ENCODE measurements around the gene MYO1B.

MYO1B gene

DNA sequence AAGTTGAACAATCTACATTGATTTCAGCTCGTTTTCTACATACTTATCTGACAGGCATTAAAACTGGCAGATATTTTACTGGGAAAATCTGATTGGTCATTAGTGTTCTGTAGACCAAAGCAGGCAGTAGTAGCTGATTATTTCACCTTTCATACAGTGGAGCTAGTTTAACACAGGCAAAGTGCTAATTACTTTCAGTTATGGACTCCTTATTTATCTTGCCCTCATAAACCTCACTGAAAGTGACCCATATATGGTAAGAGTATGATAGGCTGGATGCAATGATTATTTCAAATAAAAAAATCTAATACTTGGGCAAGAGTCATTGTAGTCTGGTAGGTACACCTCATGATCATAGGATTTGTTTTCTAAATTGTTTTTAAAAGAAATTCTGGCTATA lies 129.7 kb downstream of the MYO1B start:
- no peak overlapping the region for H3K4me3 ChIP-seq (ENCODE audit: low read length)
- TF ChIP-seq ZNF274 (IDR thresholded peaks at IDR 0.05; ENCODE audit: low read depth, low read length) = no peak

DNA sequence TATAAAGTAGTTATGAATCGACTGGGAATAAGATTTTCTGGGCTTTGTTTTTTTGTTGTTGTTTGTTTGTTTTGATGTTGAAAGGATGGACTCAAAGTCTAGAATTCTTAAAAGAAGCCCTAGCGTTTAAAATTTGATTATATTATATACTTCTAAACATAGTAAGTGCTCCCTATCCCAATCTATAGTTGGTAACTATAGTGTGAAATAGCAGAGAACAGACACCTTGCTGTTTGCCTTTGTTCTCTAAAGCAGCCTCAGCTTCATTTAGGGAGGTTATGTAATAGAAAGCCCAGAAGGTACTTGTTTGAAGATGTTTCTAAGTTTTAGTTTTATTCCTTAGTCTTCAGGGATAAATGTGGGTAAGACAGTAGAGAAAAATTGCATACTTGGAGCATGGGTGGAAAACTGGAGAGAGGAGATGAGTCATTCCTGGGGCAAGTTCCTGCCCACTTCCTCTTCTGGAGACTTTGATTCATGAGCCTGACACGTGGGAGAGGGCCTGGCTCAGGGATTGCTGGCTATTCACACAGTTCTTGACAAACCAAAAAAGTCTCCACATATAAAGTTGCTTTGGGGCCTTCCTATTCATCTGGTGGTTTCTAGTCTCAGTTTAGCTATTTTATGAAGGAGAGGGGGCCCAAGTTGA lies 131.9 kb downstream of the MYO1B start:
- no peak overlapping the region for H3K4me3 ChIP-seq (ENCODE audit: low read length)
- TF ChIP-seq ZNF274 (IDR thresholded peaks at IDR 0.05; ENCODE audit: low read depth, low read length) = no peak

DNA sequence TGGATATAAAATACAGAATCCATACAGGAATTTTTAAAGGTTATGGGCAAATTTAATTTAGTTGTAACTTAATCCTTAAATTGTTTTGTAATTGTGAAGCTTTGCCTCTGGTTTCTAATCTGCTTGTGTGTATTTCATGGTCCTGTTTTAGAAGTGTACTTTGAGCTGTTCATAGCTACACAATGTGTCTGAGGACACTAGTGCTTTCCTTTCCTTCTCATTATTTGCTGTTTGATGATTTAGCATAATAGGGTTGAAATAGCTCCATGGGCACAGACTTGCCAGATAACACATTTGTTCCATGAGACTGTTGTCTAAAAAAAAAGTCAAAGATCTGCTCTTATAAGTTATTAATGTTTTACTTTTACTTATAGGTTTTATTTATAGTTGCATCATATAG lies 134.2 kb downstream of the MYO1B start:
- H3K4me3 ChIP-seq (ENCODE audit: low read length) = no peak overlapping the region
- TF ChIP-seq ZNF274 (IDR thresholded peaks at IDR 0.05; ENCODE audit: low read depth, low read length) = no peak

DNA sequence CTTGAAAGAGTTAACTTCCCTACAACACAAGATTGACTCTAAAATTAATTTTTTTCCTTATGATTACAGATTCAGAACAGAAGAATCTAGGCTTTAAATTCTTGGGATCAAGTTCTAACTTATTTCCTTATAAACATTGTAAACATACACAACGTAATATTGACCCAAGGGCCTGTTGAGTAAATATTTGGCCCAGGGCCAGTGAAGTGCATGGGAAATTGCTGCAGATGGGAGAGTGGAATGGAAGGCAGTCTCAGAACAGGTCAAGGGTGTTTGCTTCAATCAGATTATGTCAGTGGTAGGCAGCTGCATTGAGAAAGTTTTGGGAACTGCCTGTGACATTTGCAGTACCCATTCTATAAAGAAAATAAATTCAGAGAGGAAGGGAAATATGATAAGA lies 137.6 kb downstream of the MYO1B start:
- no peak for TF ChIP-seq ZNF274 (IDR thresholded peaks at IDR 0.05; ENCODE audit: low read depth, low read length)
- no peak overlapping the region for H3K4me3 ChIP-seq (ENCODE audit: low read length)

DNA sequence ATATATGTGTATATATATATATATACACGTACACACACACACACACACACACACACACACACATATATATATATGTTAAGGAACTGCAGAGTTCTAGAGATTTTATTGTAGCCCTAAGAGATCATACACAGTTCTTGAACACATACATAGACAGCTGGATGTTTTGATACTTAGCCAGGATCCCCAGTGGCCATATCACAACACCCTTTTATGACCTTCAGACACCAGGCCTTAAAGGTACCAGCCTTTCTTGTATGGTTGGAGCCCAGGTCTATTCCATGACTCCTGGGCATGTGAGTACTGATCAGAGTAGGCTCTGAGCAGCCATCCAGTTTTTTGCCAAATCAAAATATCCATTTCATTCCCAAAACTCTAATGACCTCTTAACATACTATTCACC lies 138.3 kb downstream of the MYO1B start:
- no peak for TF ChIP-seq ZNF274 (IDR thresholded peaks at IDR 0.05; ENCODE audit: low read depth, low read length)
- H3K4me3 ChIP-seq (ENCODE audit: low read length) = no peak overlapping the region

DNA sequence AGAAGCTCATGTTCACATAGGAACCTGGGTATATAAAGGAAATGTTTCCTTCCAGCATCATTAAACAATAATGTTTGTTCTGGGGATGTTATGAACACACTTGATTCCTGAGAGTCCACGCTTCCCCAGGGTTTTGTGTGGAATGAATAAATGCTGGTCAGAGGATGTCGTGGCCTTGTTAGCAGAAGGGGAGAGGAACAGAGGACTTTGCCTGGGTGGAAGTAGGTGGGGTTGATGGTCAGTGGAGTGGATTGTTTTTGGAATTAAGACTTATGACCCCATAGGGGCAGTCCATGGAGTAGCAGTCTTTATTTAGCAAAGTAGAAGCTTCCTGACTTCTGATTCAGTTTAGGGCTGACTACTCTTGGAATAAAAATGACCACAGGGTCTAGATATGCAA lies 139.6 kb downstream of the MYO1B start:
- TF ChIP-seq ZNF274 (IDR thresholded peaks at IDR 0.05; ENCODE audit: low read depth, low read length) = no peak
- H3K4me3 ChIP-seq (ENCODE audit: low read length) = no peak overlapping the region

DNA sequence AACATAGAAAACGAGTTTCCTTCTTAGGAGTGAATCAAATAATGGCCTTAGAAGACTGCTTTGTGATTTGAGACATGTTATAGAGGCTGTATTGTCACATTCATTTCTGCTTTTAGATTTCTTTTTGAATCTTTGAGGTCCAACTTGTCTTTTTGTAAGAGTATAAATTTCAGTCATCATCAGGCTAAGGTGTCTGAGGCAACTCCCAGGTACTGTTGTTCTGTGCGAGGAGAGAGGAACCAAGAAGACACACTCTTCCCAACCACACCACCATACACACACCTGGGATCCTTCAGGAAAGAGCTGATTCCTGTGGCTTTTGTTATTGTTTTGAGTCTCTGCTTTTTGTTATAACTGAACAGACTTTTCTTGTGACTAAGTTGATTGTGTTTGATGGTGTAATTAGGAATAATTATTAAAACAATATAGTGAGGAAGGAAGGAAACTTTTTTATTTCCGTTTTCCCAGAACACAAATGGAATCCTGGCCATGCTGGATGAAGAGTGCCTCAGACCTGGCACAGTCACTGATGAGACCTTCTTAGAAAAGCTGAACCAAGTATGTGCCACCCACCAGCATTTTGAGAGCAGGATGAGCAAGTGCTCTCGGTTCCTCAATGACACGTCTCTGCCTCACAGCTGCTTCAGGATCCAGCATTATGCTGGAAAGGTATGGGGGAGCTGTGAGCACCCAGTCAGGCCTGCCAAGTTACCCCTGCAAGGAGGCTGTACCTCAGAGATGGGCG lies 140.4 kb downstream of the MYO1B start:
- H3K4me3 ChIP-seq (ENCODE audit: low read length) = no peak overlapping the region
- TF ChIP-seq ZNF274 (IDR thresholded peaks at IDR 0.05; ENCODE audit: low read depth, low read length) = no peak

DNA sequence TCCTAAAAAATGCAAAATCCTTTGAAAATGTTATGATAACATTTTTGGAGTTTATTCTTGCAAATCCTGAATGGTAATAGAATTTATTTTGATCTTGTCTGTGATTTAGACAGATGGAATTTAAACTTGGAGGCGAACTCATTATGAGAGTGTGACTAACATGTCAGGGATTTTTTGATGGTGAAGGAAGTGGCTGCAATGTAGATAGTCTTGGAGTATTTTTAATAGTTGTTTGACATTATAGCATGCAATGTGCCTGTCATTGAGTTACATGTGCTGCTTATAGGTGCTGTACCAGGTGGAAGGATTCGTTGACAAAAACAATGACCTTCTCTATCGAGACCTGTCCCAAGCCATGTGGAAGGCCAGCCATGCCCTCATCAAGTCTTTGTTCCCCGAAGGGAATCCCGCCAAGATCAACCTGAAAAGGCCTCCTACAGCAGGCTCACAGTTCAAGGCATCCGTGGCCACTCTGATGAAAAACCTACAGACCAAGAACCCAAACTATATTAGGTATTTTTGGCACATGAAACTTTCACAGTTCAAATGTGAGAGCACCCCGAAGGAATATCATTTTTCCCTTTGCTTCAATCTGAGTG lies 141.8 kb downstream of the MYO1B start:
- no peak overlapping the region for H3K4me3 ChIP-seq (ENCODE audit: low read length)
- TF ChIP-seq ZNF274 (IDR thresholded peaks at IDR 0.05; ENCODE audit: low read depth, low read length) = no peak

DNA sequence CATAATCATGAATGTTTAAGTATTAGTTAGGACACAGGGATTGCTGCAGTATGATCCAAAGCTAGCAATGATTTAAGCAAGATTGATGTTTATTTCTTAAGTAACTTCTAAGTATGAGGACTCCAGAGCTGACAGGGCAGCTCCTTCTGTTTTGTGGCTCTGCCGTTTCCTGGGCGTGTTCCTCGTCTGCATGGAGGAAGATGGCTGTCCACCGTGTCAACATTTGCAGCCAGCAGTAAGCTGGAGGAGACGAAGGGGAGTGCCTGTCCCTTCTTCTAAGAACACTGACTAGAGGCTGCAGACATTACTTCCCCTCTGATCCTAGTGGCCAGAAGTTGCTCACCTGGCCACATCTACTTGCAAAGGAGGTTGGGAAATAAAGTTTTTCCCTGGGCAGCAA lies 144.1 kb downstream of the MYO1B start:
- no peak overlapping the region for H3K4me3 ChIP-seq (ENCODE audit: low read length)
- no peak for TF ChIP-seq ZNF274 (IDR thresholded peaks at IDR 0.05; ENCODE audit: low read depth, low read length)

DNA sequence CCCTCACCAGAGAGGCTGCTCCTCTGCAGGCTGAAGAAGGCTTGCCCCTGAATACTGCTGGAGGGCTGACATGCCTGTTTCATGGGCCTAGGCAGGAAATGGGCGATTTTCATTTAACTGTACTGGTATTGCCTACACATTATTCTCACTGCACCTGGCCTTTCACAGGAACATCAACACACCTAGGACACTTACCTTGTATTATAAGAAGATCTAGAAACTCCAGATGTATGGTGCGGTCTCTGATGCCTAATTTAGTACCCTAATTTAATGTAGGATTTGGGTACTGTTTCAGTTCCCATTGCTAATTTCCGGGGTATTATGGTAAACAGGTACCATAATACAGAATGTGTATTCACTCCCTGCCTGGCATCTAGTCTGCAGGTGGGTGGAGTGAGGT lies 146.0 kb downstream of the MYO1B start:
- no peak overlapping the region for H3K4me3 ChIP-seq (ENCODE audit: low read length)
- no peak for TF ChIP-seq ZNF274 (IDR thresholded peaks at IDR 0.05; ENCODE audit: low read depth, low read length)

DNA sequence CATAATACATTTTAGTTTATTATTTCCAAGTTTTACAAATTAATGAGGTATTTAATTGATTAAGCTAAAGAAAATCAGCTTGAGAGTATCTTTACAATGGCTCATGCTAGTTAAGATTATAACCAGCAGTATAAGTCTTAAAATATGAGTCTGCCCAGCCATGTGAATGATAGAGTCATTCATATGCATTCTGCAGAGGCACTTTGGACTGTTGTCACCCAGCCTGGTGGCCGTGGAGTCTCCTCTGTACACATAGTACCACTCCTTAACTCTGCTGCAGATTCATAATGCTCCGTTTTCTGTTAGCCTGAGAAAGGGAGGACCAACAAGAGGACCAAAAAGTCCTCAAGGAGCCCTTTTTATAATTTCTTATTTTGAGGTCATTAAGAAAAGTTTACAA lies 148.8 kb downstream of the MYO1B start:
- H3K4me3 ChIP-seq (ENCODE audit: low read length) = no peak overlapping the region
- TF ChIP-seq ZNF274 (IDR thresholded peaks at IDR 0.05; ENCODE audit: low read depth, low read length) = no peak

DNA sequence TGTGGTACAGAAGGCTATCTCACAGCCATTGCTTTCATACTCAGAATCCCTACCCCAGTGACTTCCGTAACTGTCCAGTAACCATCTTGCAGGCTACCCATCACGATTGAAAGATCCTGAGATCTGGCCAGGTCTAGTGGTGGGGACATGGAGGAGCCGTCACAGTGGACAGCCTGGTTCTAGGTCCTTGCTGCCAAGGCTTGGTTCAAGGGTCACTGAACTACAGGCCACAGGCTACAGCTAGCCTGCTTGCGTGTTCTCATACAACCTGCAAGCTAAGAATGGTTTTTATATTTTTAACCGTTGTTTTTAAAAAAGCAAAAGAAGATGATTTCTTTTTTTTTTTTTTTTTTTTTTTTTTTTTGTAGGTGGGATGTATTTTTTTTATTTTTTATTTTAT lies 151.6 kb downstream of the MYO1B start:
- no peak overlapping the region for H3K4me3 ChIP-seq (ENCODE audit: low read length)
- no peak for TF ChIP-seq ZNF274 (IDR thresholded peaks at IDR 0.05; ENCODE audit: low read depth, low read length)

DNA sequence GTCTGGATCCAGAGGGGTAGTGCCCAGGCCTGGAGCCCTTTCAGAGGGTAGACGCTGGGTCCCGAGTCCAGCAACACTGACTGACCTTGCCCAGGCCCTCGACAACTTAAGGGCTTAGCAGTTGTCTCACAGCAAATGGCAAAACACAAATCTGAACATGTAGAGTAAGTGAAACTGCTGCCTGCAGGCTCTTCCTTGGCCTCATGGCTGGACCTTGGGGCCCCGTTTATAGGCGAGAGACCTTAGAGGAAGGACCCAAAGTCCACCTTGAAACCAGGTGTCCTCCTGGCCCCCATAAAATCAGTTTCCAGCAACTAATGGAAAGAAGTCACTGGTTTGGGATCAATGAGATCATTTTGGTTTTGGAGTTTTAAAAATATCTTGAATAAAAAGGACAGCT lies 154.4 kb downstream of the MYO1B start:
- no peak for TF ChIP-seq ZNF274 (IDR thresholded peaks at IDR 0.05; ENCODE audit: low read depth, low read length)
- H3K4me3 ChIP-seq (ENCODE audit: low read length) = no peak overlapping the region

DNA sequence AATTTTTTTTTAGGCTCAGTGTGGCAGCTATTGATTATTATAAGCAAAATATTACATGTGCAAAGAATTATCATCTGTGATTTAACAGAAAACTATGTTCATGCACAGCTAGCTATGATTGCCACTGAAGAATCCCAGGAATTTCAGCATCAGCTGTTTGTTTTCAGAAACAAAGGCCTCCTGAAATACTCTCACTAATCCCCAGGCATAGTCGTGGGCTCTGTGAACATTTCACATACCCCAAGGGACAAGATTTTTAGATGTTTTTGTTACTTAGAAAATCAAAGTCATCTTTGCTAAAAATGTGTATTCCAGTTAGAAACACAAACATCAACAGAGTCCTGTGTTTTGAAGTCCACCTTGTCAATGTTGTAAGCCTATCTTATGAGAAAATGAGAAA lies 156.1 kb downstream of the MYO1B start:
- no peak for TF ChIP-seq ZNF274 (IDR thresholded peaks at IDR 0.05; ENCODE audit: low read depth, low read length)
- H3K4me3 ChIP-seq (ENCODE audit: low read length) = no peak overlapping the region

DNA sequence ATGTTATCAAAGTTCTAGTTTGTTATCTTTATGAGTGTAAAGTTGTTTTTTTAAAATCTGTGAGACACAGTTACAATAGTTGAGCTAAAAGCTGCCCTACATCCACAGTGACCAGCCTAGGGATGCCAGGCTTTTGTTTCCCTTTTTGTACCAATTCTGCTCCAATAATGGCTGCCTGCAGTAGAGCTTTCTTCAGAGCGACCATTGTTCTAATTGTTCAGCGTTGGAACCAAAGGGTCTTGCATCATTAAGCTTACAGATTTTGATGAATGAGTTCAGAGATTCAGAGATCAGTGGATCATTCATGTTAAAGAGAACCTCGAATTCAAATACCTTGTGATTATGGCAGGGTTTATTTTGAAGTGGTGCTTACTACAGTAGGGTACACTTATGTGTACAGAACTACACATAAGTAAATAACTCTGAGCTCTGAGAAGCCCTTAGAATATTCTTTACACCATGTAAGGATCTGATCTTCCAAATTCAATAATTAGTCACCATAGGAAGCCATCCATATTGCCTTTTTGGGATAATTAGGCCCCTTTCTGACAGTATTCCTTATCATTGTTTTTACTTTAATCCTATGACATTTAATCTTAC lies 157.9 kb downstream of the MYO1B start:
- no peak for TF ChIP-seq ZNF274 (IDR thresholded peaks at IDR 0.05; ENCODE audit: low read depth, low read length)
- no peak overlapping the region for H3K4me3 ChIP-seq (ENCODE audit: low read length)

Measured in GM08714 (cell line).